IPS DF 19.7 (cell line): ENCODE data around the gene KAZN.

Experiments used
- DNase-seq: peaks from one replicate; pipeline ENCODE4 v3.0.0-alpha.2; 2013; ENCODE audit warnings: low read depth, low spot score

Gene KAZN

DNA sequence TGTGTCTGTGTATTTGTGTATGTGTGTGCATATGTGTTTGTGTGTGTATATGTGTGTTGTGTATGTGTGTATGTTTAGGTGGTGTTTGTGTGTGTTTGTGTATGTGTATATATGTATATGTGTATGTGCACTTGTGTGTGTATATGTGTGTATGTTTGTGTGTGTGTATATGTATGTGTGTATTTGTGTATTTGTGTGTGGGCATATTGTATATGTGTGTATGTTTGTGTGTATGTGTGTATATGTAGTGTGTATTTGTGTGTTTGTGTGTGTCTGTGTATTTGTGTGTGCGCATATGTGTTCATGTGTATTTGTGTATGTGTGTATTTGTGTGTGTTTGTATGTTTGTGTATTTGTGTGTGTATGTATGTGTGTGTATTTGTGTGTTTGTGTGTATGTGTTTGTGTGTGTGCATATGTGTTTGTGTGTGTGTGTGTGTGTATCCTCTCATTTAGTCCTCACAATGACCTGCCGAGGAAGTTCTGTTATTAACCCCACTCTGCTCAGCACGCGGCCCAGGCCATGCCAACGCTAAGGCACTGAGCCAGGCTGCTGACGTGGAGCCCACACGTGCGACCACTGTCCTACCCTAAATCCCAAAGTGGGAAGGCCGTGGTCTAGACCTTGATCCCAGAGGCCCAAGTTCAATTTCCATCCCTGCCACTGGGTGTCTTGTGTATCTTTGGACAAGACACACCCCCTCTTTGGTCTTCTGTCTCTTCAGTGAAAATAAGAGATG lies 511.8 kb downstream of the KAZN start:
- no peak for DNase-seq

DNA sequence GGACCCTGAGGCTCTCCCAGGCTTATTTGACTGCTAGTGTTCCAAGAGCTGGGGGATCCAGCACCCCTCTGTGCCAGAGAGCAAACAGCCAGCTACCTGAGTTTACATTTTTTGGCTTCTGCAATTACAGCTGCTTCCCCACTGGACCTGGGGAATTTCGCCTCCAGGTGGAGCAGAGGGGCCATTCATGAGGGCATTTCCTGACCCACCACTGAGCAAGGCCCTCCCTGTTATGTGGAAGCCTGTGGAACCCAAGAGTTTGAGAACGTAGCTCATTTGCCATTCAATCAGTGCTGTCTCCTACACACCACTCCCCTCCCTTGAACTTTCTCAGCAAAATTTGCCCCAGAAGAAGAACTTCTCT lies 512.4 kb downstream of the KAZN start:
- no peak for DNase-seq

- no peak for DNase-seq
Measured at GRCh38 chr1:15113146-15113545, 514.7 kb downstream of the KAZN start.

- no peak for DNase-seq
Measured at GRCh38 chr1:15114884-15115283, 516.4 kb downstream of the KAZN start.

DNA sequence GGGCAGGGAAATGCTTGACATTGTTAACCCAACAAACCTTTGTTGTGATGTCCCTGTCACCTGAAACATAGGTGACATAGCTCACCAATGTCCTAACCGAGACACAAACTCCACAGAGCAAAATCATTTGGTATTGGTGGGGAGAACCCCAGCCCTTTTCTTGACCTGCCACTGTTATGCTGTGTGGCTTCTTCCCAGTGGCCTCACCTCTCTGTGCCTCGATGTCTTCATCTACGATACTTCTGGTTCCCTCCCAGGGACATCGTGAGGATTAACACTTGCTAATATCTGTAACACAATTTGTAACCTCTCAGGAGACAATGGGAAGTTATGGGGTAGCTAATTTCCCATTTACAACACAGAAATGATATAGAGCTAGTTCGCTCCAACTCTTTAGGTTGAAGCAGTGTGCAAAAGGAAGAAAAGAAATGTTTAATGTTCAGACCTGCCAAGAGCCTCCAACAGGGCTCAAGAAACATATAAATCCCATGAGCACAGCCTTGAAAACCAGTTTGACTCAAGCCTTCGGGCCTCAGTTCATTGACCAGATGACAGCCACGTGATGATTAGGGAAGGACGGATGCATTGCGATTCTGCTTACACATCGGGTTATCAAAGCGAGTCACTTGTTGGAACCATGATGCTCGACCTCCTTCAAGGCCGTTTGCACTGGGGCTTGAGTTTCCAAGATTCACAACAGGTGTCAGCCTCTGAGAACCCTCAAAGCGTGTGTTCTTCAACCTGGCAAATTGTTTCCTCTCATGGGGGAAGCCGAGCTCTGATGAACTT lies 517.3 kb downstream of the KAZN start:
- DNase-seq = no peak

DNA sequence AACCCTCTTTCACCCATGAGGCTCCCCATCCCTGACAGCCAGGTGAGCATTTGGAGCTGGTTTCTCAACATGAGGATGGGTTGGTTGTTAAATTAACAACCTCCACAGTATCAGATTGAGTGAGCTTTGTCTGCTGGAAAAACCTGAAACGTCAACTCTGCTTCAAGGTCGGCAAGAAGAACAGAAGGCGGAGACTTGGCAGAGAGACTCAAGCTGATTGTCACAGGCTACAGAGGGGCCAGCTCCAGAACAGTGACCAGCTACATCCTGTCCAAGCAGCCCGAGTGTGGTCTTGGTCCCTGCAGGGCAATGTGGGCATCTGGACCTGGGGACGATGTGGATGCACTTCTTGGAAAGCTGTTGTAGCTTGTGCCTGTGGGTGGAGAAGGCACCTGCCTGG lies 518.5 kb downstream of the KAZN start:
- no peak for DNase-seq

DNA sequence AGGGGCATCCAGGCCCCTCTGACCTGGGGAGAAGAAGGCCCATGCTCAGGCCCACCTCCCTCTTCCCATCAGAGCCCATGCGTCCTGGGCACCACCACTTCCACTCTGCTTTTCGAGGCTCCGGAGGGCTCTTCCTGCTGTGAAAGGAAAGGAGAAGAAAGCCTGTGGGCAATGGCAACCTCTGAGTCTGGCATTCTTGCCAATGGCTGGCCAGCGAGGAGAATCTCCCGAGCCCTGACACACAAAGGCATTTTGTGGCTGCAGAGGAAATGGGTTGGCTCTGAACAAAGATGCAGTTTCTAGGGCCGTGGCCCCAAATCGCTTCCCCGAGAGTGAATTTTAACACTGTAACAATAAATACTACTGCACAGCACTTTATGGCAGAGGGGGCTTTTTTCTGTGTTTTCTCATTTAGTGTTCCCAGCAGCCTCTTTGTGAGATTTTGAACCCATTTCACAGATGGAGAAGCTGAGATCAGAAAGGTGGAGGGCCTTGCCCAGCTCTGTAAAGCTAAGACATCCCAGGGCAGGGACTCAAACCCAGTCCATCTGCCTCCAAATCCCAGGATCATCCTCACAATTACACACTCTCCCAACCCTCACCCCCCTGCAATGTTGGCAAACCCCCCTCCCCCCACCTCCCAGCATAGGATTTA lies 519.3 kb downstream of the KAZN start:
- DNase-seq = no peak

GRCh38 chr1:15118579-15118978 lies 520.1 kb downstream of the KAZN start:
- no peak for DNase-seq

GRCh38 chr1:15120251-15120945 lies 521.9 kb downstream of the KAZN start:
- no peak for DNase-seq

DNA sequence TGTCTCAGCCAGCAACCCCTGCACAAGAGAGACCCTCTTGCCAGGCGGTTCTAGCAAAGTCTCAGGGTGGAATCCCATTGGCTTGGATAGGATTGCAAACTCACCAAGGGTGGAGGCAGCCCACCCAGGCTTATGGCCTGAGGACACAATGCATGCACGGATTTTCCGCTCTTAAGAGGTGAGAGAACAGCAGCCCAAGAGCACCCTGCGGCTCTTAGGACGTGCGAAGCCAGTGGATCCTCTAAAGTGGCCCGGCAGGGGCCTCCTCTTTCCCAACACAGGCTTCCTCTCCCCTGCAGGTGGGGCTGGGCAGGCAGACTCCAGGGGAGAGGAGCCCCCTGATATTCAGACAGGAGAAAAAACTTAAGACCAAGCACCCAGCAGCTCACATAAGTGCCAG lies 523.8 kb downstream of the KAZN start:
- DNase-seq = no peak

GRCh38 chr1:15123270-15123669 lies 524.8 kb downstream of the KAZN start:
- DNase-seq = no peak

DNA sequence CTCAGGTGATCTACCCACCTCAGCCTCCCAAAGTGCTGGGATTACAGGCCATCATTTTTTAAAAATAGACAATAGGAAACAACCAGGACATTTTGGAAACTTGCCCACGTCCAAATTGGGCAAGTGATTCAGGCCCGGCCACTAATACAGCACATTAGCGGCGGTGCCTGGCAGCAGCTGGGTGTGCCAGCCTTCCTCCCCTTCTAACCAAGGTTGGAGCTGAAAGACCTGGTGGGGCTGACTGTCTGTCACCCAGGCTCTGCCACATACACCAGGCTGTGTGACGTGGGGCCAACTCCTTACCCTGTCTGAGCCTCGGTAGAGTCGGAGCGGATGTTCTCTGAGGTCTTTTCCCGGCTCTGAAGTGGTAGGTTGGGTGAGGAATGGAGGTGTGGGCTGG lies 525.4 kb downstream of the KAZN start:
- no peak for DNase-seq

DNA sequence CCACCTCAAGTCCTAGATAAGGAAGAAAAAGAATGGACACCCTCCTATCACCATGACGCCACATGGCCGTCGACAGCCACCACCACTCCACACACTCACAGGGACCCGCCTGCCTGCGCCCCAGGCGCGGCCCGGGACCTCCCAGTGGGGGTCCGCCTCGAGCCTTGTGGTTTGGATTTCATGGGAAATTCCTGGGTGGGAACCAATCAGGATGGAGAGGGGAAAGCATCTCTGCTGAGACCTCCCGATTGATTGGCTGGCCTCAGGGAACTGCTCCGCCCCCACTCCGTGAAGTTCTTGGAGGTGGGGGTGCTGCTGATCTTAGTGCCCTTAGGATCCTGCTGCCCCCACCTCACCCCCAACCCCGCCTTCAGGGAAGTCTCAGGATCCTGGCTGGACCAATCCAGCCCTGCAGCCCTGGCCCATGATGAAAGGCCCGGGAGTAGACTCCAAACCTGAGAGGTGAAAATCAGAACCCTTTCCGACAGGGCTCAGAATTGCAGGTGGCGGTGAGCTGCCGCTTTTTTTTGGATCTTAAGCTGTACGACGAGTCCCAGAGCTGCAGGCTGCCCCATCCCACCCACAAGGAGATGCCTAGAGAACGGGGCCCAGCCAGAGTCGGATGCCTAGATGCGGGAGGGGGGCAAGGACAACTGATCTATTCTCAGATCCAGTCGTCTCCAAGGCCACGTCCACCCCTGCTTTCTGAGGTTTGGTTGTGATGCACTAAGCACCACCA lies 526.0 kb downstream of the KAZN start:
- DNase-seq = no peak

DNA sequence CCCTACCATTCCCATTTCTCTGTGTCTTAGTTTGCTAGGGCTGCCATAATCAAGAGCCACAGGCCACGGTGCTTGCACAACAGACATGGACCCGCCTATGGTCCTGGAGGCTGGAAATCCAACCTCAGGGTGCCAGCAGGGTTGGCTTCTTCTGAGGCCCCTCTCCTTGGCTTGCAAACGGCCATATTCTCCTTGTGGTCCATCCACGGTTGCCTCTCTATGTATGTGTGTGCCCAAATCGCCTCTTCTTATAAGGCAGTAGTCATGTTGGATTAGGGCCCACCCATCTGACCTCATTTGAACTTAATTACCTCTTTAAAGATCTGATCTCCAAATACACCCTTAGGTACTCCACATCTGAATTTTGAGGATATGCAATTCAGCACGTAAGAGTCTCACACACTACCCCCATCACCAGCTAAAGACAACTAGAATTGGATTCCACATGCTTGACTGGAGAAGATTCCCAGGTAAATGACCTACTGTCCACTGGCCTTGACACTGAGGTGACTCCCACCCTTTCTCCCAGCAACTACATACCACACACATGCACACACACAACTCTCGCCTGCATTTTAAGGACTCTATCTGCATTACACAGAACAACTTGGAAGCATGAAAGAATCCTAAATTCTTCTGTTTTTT lies 526.7 kb downstream of the KAZN start:
- no peak for DNase-seq

DNA sequence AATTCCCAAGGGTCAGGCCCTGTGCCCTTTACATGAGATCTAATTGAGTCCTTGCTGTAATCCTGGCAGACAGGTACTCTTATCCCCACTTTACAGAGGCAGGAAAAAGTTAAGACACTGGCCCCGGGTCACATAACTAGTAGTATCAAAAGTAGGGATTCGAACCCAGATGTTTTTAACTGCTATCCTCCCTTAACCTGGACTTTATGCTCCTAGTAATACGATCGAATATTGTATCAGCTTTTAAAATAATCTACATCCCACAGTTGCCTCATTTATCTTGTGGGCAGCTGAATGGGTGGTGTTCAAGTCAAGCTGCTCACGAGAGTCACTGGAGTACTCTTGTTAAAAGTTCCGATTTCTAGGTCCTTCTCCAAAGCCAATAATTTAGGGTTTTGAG lies 529.6 kb downstream of the KAZN start:
- DNase-seq = no peak

DNA sequence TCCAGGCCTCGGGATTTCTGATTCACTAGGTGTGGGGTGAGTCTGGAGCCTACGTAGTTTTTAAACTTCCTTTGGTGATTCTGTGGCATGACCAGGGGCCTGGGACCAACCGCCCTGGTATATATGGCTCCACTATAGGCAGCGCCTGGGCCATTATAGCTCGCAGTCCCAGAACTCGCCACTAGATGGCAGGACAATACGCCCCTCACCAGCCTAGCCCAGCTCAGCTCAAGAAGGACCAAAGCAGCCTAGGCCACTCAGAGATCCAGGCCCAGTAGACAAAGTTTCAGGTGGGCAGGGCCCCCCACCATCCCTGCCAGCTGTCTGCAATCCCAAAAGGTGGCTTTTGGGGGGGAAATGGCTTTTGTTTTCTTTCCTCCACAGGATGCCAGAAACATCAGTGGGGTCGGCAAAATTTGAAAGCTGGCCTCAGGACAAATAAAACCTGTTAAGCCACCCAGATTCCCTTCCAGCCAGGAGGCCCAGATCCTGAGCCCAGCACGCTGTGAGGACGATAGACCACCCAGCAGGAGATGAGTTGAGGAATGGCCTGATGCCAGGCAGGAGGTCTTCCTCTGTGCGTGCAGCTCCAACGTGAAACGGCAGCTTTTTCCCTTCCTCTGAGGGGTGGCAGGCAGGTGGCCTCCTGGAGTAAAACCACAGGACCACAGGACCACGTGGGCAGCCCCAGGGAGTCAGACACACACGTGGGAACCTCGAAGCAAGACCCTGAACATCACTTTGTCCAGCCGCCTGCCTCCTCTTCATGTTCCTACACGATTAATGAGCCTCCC lies 530.2 kb downstream of the KAZN start:
- DNase-seq = no peak

DNA sequence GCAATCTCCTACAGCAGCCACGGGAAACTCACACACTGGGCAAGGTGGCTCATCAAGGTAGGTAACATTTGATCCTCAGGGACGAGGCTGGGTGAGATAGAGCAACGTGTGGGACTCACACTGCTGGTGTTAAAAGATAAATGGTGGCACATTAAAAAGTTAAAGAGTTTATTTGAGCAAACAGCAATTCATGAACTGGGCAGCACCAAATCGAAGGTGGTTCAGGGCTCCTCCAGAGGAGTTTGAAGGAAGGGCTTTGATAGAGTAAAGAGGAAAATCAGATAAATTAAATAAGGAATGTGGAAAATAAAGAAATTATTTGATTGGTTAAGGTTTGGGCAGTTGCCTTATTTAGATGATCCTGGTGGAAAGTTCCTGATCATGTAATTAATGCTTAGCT lies 531.5 kb downstream of the KAZN start:
- DNase-seq = no peak

GRCh38 chr1:15130607-15131006 lies 532.1 kb downstream of the KAZN start:
- DNase-seq = no peak

DNA sequence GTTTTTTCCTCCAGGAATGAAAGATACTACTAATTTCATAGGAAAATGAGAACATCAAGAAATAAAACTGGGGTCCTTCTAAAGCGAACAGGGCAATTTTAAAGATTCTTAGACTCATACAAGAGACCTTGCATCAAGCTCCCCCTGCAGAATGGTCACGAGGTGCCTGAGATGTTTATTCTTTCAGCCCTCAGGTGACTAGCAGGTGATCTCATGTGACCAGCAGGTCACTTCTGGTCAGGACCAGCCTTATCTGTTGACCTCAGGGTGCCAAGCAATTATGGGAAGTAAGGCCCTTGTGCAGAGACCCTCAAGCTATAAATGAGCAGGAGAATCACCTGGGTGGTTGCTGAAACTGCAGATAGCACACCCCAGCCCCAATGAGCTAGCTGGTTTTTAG lies 534.5 kb downstream of the KAZN start:
- DNase-seq = no peak

- no peak for DNase-seq
Measured at GRCh38 chr1:15134285-15134684, 535.8 kb downstream of the KAZN start.
